ENCODE data around the gene EXOSC10. TPM values are rescaled to one million over a fixed set of nuclear protein-coding genes. Genes with fewer than 3 reads are reported as not detected.

EXOSC10 gene
- 57.0 and 68.4 TPM in 2 replicates for total RNA-seq (2014; rRNA removed; shearing (Covaris generic))

DNA sequence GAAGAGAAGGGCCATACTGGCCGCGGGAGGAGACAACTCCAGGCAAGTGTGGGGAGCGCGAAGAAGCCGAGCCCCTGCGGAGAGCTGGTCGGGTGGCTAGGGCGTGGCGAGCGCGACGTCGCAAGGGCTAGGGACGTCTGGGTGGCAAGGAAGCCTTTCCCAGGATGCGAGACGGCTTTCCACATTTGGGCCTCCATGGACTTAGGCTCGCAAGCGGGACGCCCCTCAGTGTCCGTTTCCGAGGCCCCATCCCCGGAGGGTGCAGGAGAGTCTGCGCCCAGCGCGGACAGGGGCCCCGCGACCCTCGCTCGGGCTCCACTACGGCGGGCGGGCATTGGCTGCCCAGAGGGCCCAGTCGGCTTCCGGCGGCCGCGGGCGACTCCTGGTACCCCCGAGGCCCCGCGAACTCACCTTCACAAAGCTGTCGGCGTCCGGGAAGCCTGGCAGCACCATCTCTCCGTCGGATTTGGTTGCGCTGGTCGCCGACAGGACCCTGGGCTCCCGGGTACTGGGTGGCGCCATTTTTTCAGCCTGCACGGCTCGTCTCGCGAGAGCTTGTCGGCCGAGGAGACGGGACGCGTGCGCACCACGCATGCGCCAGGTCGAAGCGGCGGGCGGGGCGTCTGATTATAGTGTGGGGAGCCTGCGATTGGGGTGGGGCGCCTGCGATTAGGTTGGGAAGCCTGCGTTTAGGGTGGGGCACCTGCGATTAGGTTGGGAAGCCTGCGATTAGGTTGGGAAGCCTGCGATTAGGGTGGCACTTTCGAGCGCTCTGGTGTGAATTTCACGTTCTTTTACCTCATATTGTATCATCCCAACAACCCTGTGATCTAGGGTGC is at the start of gene EXOSC10:
EXOSC10 (minus strand) TSS at position 560 of the 839 bp plus-strand sequence; CDS start at position 522, 38 bp downstream.
- DNase-seq (ENCODE audit: low read depth), result peak; percentile 86

- DNase-seq (ENCODE audit: low read depth), result peak; percentile 83
Measured at GRCh38 chr1:11147197-11147770, 47.6 kb upstream of the EXOSC10 start.

- DNase-seq (ENCODE audit: low read depth), result no peak
Measured at GRCh38 chr1:11145741-11146140, 46.1 kb upstream of the EXOSC10 start.

DNA sequence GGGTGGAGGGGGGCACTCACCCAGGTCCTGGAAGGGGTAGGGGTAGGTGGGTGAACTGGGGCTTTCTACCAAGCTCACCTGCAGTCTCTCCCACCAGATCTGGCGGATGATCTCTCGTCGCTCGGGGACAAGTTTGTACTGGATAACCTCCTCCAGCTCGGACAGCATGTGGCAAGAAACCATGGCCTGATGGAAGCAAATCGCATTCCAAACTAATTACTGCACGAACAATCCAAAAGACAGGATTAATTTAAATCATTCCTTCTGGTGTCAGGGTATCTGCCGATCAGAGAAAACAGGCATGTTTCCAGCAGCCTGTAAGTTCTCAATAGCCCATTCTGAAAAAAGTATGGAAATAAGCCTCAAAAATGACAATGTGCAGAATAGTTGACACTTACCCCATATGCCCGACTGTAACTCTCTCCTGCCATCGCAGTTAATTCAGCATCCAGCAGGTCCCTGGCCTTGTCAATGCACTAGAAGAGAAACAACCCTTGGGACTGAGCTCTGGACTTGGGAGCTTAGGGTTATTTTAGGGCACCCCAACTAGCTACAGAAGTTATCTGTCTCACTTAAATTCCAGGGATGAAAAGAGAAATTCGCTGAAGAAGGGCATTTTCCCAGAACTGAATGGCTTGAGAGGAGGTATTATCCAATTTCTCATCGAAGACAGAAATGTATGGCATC is 45.0 kb upstream of the EXOSC10 start:
- no peak for DNase-seq (ENCODE audit: low read depth)

- no peak for DNase-seq (ENCODE audit: low read depth)
Measured at GRCh38 chr1:11143907-11144306, 44.2 kb upstream of the EXOSC10 start.

DNA sequence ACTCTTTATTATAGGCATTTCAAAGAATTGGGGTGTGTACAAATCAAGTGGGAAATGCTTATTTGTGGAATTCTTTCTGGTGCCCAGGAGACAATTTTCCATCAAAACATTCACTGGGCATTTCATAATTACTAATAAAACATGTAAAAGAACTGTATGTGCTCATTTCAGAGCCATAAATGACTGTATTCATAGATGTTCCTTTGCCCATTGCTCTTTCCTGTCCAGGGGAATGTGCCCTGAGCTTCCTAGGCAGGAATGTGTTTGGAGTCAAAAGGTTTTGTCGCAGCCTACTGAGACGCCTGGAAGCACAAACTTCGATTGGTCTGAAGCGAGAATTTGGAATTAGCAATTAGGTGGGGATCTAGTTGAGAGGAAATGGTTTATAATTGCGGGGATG is 43.7 kb upstream of the EXOSC10 start:
- no peak for DNase-seq (ENCODE audit: low read depth)

GRCh38 chr1:11142618-11143391 is 43.1 kb upstream of the EXOSC10 start:
- DNase-seq (ENCODE audit: low read depth), result no peak

DNA sequence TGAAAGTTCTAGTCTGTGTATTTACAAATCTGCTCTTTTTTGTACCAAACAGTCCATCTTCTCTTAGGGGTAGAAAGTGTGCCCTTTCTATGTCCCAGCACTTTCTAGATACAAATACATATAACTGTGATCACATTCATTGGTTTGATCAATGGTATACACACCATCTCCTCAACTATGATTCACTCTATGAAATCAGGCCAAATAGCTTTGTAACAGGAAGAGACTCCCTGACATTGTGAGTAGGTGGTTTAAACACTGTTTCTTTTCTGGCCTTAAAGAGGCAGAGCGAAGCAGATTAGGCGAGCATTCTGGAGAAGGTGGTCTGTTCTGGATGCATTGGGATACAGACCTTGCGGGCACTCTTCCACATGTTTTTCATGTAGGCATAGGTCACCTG is 39.3 kb upstream of the EXOSC10 start:
- peak; percentile 42 for DNase-seq (ENCODE audit: low read depth)

DNA sequence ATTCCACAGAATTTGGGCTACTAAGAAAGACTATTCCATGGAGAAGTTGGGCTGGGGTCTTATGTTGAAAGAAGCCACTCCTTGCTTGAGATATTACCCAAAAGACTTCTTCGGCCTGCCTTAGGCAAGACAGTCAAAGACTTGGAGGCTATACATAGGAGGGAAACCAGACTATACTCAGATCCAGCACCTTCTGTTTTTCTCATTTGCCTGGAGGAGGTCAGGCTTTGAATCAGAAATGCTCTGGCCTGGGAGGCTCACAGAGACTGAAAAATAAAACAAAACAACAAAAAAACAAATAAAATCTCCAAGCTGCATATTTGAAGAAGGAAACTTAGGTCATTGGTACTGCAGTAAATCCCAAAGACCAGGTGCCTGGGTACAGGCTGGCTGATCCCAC is 38.4 kb upstream of the EXOSC10 start:
- DNase-seq (ENCODE audit: low read depth), result no peak

DNA sequence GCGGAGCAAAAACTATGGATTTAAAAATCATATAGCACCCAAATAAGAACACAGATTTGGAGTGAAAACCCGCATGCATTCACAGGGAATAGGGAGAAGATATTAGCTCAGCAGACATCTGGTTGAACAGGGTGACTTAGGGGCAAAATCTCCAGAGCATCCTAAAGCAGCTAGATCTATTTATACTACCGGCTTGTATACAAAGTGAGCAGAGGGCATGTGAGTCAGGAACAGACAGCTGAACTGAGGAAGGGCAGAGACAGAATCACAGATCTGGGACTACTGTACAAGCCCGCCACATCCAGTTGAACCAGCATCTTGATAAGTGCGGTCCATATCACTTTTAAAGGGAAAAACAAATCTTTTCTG is 35.2 kb upstream of the EXOSC10 start:
- DNase-seq (ENCODE audit: low read depth), result no peak

DNA sequence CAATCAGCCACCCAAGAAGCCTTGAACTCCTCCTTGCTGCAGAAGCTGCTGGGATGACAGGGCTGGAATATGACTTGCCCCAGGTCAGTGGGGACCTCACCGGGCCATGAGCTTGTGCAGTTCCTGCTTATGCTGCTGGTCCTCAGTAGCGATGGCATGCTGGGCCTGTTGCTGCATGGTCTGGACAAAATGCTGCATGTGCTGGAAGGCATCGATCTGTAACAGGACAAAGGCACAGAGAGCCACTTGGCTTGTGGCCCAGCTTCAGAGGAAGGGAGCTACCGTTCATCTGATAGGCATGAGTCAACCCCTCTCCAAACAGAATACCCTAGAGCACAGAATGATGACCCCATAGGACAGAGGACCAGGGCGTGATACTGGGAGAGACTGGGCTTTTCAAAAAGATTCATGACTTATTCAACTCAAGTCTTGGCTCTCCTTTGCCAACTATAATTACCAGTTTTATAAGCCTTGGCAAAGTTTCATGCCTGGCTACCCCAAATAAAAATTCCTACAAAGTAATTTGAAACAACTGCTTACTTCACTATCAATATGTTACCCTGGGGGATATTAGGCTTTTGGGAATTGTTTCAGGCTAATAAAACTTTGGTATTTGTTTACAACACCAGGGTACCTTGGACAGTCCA is 34.7 kb upstream of the EXOSC10 start:
- peak; percentile 94 for DNase-seq (ENCODE audit: low read depth)

GRCh38 chr1:11132563-11133293 is 33.1 kb upstream of the EXOSC10 start:
- DNase-seq (ENCODE audit: low read depth), result no peak

- DNase-seq (ENCODE audit: low read depth), result no peak
Measured at GRCh38 chr1:11131816-11132215, 32.1 kb upstream of the EXOSC10 start.

- no peak for DNase-seq (ENCODE audit: low read depth)
Measured at GRCh38 chr1:11130406-11130805, 30.7 kb upstream of the EXOSC10 start.

DNA sequence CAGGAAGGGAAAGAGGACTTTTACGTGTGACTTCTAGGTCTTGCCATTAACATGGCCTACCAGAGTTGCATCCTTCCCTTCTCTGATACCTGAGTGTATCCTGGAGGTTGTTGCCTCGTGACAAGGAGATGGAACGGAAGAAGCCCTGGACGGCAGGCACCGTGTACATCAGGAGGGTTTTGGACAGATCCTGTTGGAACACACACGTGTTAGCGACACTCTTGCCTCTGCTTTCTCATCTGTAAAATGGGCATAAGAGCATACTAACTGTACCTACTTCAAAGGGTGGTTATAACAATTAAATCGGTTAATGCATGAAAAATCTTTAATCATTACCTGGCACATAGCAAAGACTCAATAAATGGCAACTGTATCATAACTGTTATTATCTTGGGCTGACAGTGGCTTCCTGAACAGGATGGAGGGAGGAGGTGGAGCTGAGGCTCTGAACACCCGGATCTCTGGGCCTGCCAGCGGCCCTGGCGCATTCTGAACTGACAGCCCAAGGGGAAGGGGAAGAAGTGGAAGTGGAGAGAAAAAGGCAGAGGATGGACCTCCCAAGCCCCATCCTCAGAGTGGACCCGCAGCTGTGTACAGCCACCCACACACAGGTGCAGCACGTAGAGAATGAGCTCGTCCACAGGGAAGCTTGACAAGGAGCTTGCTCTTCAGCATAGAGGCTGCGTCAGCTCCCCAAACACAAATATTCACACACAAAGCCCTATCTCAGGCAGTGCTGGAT is 30.2 kb upstream of the EXOSC10 start:
- no peak for DNase-seq (ENCODE audit: low read depth)

DNA sequence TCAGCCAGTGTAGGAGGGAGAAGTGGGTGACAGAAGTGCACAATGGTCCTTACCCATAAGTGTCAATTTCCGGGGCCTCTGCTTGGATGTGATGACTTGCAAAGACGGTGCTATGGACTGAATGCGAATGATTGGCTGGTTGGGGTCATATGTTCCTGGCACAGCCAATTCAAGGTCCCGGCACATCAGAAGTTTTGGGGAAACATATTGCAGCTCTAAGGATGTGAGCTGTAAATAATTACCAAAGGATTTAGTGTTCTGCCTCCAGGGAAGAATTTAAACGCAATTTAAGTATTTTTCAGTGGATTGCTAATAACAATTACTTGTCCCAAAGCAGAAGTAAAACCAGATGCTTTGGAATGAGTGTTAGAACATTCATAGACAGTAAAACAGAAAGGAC is 26.9 kb upstream of the EXOSC10 start:
- DNase-seq (ENCODE audit: low read depth), result no peak

DNA sequence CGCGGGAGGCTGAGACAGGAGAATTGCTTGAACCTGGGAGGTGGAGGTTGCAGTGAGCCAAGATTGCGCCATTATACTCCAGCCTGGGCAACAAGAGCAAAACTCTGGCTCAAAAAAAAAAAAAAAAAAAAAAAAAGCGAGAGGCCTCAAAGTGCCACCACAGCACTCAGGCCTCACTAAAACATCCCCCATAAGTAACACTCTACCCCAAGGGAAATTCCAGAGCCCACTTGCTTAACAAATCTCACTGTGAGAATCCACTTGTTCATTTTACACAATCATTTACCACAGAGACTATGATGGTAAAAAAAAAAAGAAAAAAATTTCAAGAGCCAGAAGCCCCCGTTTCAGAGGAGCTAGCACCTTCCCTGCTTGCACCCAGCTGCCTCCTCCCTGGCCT is 26.3 kb upstream of the EXOSC10 start:
- no peak for DNase-seq (ENCODE audit: low read depth)

- no peak for DNase-seq (ENCODE audit: low read depth)
Measured at GRCh38 chr1:11124965-11125364, 25.3 kb upstream of the EXOSC10 start.

DNA sequence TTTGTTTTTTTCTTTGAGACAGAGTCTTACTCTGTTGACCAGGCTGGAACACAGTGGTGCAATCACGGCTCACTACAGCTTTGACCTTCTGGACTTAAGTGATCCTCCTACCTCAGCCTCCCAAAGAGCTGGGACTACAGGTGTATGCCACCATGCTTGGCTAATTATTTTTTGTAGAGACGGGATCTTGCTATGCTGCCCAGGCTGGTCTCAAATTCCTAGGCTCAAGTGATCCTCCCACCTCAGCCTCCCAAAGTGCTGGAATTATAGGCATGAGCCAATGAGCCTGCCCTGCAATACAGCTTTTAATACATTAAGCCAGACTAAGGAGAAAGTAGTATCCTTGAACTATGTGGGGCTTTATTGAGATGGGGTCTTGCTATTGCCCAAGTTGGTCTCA is 16.6 kb upstream of the EXOSC10 start:
- no peak for DNase-seq (ENCODE audit: low read depth)

DNA sequence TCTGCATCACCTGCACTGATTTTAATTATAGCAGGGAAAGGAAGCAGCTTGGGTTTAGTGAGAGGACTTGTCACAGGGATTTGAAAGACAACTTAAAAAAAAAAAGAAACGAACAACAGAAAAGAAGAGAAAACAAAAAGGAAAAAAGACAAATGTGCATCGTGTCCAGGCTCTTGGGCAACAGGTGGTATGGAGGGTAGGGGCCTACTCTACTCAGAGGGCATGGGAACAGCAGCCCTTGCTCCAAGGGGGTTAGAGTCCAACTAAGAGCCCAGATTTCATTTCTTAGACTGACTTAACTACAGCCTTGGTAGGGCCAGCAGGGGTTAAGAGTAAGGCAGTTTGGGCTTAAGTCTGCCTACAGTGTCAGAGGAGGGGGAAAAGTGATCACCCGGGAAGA is 15.3 kb upstream of the EXOSC10 start:
- DNase-seq (ENCODE audit: low read depth), result no peak

Measured in M059J (cell line).